H1 (cell line): ENCODE data around the gene NOS3. TPM values are rescaled to one million over a fixed set of nuclear protein-coding genes. Genes with fewer than 3 reads are reported as not detected.

Experiments
- CTCF ChIA-PET: fragments of 300-600 bp; sonication (Branson Sonifier 250); formaldehyde crosslinking; loops from one replicate; lab custom pipeline; 2021; ENCODE audit not compliant: partially characterized antibody; lab: Charles Lee
- POLR2A ChIA-PET: fragments of 300-600 bp; sonication (Branson Sonifier 250); formaldehyde crosslinking; loops from one replicate; lab custom pipeline; 2021; ENCODE audit warnings: inconsistent platforms; ENCODE audit not compliant: partially characterized antibody; lab: Charles Lee
- DNase-seq, 2 experiments: peaks; one replicate each; pipeline versions ENCODE4 v3.0.0 to v3.0.0-alpha.2; 2010 to 2022; ENCODE audit warnings: low spot score in 2 of 2, low read depth in 1 of 2, mixed read lengths in 1 of 2
- FAIRE-seq: peaks from 2 replicates; lab custom pipeline; 2011; peaks lifted over from hg19 to GRCh38; lab: Jason Lieb, UNC
- H2AFZ ChIP-seq: 2 replicates; pipeline ENCODE4 v1.8.1; 2012; ENCODE audit warnings: low read length, inconsistent platforms
- H2AK5ac ChIP-seq: 2 replicates; pipeline ENCODE4 v1.6.1; 2013; ENCODE audit warnings: low read depth, low read length
- H2BK120ac ChIP-seq: replicated peaks from 2 replicates; pipeline ENCODE3; 2013; ENCODE audit warnings: low read depth, low read length, inconsistent platforms
- H2BK12ac ChIP-seq: 2 replicates; pipeline ENCODE4 v1.6.1; 2013; ENCODE audit warnings: low read depth, low read length
- H2BK15ac ChIP-seq: 2 replicates; pipeline ENCODE4 v1.6.1; 2013; ENCODE audit warnings: low read length
- H2BK20ac ChIP-seq: 2 replicates; pipeline ENCODE4 v1.6.1; 2013; ENCODE audit warnings: low read length
- H2BK5ac ChIP-seq: 2 replicates; pipeline ENCODE4 v1.6.1; 2013; ENCODE audit warnings: low read depth, low read length
- H3K14ac ChIP-seq: 2 replicates; pipeline ENCODE4 v1.6.1; 2013; ENCODE audit warnings: inconsistent platforms; ENCODE audit not compliant: insufficient read length
- H3K18ac ChIP-seq: 2 replicates; pipeline ENCODE4 v1.6.1; 2013; ENCODE audit warnings: low read length; ENCODE audit errors: extremely low read depth
- H3K23ac ChIP-seq: 2 replicates; pipeline ENCODE4 v1.6.1; 2013; ENCODE audit warnings: inconsistent platforms; ENCODE audit not compliant: insufficient read length
- H3K23me2 ChIP-seq: 2 replicates; pipeline ENCODE4 v1.6.1; 2013; ENCODE audit warnings: low read depth, low read length
- H3K27ac ChIP-seq: 2 replicates; pipeline ENCODE4 v1.6.1; 2011; ENCODE audit warnings: low read depth, low read length, inconsistent platforms
- H3K27me3 ChIP-seq, 4 experiments: replicated peaks in 1 of 4; 1 replicate in 1 of 4; 2 replicates in 3 of 4; pipeline versions ENCODE4 v1.6.1 to v1.8.1; 2011 to 2013; ENCODE audit warnings: low read length in 3 of 4, mild to moderate bottlenecking in 3 of 4, inconsistent platforms in 2 of 4, mixed read lengths in 2 of 4, moderate library complexity in 1 of 4; ENCODE audit not compliant: control insufficient read depth in 3 of 4, insufficient read depth in 3 of 4; ENCODE audit errors: extremely low read depth in 1 of 4
- H3K36me3 ChIP-seq, 4 experiments: 2 replicates each; pipeline versions ENCODE4 v1.6.1 to v1.8.1; 2011 to 2013; ENCODE audit warnings: mild to moderate bottlenecking in 4 of 4, low read length in 3 of 4, moderate library complexity in 2 of 4, control low read depth in 1 of 4, inconsistent platforms in 1 of 4; ENCODE audit not compliant: insufficient read depth in 4 of 4, control insufficient read depth in 2 of 4
- H3K4ac ChIP-seq: replicated peaks from 2 replicates; pipeline ENCODE3; 2013; ENCODE audit warnings: low read length, low read depth, mixed read lengths, inconsistent platforms; ENCODE audit not compliant: insufficient read length
- H3K4me1 ChIP-seq, 4 experiments: replicated peaks in 1 of 4; 1 replicate in 1 of 4; 2 replicates in 3 of 4; pipeline versions ENCODE4 v1.6.1 to v1.8.1; 2011 to 2013; ENCODE audit warnings: low read length in 3 of 4, inconsistent platforms in 2 of 4, mixed read lengths in 1 of 4; ENCODE audit not compliant: insufficient read depth in 4 of 4, control insufficient read depth in 3 of 4
- H3K4me2 ChIP-seq, 2 experiments: 2 replicates each; pipeline versions ENCODE4 v1.6.1 to v1.8.1; 2011 to 2013; ENCODE audit warnings: low read depth in 2 of 2, low read length in 2 of 2, control low read depth in 1 of 2, inconsistent platforms in 1 of 2, mild to moderate bottlenecking in 1 of 2; ENCODE audit not compliant: insufficient read depth in 1 of 2
- H3K4me3 ChIP-seq, 4 experiments: fragments of 200-600, 300-600 bp in 1 of 4; sonication (generic), shearing (Covaris generic), sonication (Bioruptor Twin) in 1 of 4; 2 replicates each; pipeline versions ENCODE4 v1.5.1 to v1.8.1; 2011 to 2016; ENCODE audit warnings: low read length in 4 of 4, low read depth in 3 of 4, control low read depth in 2 of 4, inconsistent platforms in 2 of 4, mild to moderate bottlenecking in 2 of 4, mixed read lengths in 1 of 4, moderate library complexity in 1 of 4; ENCODE audit not compliant: insufficient read depth in 2 of 4; ENCODE audit errors: extremely low read depth in 1 of 4
- H3K56ac ChIP-seq: replicated peaks from 2 replicates; pipeline ENCODE3; 2013; ENCODE audit warnings: low read depth, mild to moderate bottlenecking, mixed read lengths, low read length, inconsistent platforms; ENCODE audit not compliant: insufficient read length
- H3K79me1 ChIP-seq: 2 replicates; pipeline ENCODE4 v1.6.1; 2013; ENCODE audit warnings: low read depth, low read length, control low read depth
- H3K79me2 ChIP-seq, 2 experiments: 2 replicates each; pipeline versions ENCODE4 v1.6.1 to v1.8.1; 2012 to 2013; ENCODE audit warnings: low read length in 2 of 2, mild to moderate bottlenecking in 2 of 2, inconsistent platforms in 1 of 2; ENCODE audit not compliant: insufficient read depth in 2 of 2, control insufficient read depth in 1 of 2
- H3K9ac ChIP-seq, 4 experiments: replicated peaks in 1 of 4; 1 replicate in 1 of 4; 2 replicates in 3 of 4; pipeline versions ENCODE4 v1.6.1 to v1.8.1; 2011 to 2013; ENCODE audit warnings: low read depth in 3 of 4, low read length in 3 of 4, control low read depth in 2 of 4, mild to moderate bottlenecking in 2 of 4, moderate library complexity in 2 of 4, inconsistent platforms in 1 of 4; ENCODE audit errors: extremely low read depth in 1 of 4
- H3K9me3 ChIP-seq, 2 experiments: 2 replicates each; pipeline versions ENCODE4 v1.6.1 to v1.8.1; 2012 to 2013; ENCODE audit warnings: mild to moderate bottlenecking in 2 of 2, moderate library complexity in 2 of 2, control low read depth in 1 of 2, inconsistent platforms in 1 of 2, low read depth in 1 of 2, low read length in 1 of 2, mixed read lengths in 1 of 2; ENCODE audit not compliant: insufficient read depth in 2 of 2
- H4K20me1 ChIP-seq, 2 experiments: replicated peaks in 1 of 2; 2 replicates each; pipeline versions ENCODE3 to v1.8.1; 2011 to 2013; ENCODE audit warnings: inconsistent platforms in 2 of 2, low read length in 2 of 2, mild to moderate bottlenecking in 1 of 2; ENCODE audit not compliant: insufficient read depth in 2 of 2, control insufficient read depth in 1 of 2
- H4K5ac ChIP-seq: 2 replicates; pipeline ENCODE4 v1.6.1; 2013; ENCODE audit warnings: low read length, low read depth, mixed read lengths, inconsistent platforms; ENCODE audit not compliant: insufficient read length
- H4K8ac ChIP-seq: 2 replicates; pipeline ENCODE4 v1.8.0; 2013; ENCODE audit warnings: mild to moderate bottlenecking, moderate library complexity, low read length, inconsistent platforms; ENCODE audit not compliant: insufficient read depth; ENCODE audit errors: extremely low read depth
- H4K91ac ChIP-seq: replicated peaks from 2 replicates; pipeline ENCODE3; 2013; ENCODE audit warnings: low read length, mixed read lengths, inconsistent platforms; ENCODE audit not compliant: insufficient read length
- CTCF ChIP-seq, 3 experiments: IDR thresholded peaks; 1 replicate in 2 of 3; 2 replicates in 1 of 3; pipeline versions ENCODE4 v1.5.1 to v1.6.1; 2011; ENCODE audit warnings: low read length in 3 of 3, mild to moderate bottlenecking in 3 of 3, inconsistent platforms in 2 of 3, low read depth in 1 of 3, moderate library complexity in 1 of 3; ENCODE audit not compliant: insufficient read depth in 1 of 3; ENCODE audit errors: control extremely low read depth in 1 of 3
- NRF1 ChIP-seq: IDR thresholded peaks from 2 replicates; pipeline ENCODE4 v1.6.1; 2011; ENCODE audit warnings: mild to moderate bottlenecking, low read depth, low read length, improper control_type of control experiment
- RAD21 ChIP-seq, 2 experiments: IDR thresholded peaks in 1 of 2; conservative IDR thresholded peaks in 1 of 2; 2 replicates each; pipeline ENCODE4 v1.6.1; 2011; ENCODE audit warnings: low read depth in 2 of 2, low read length in 2 of 2, improper control_type of control experiment in 1 of 2, inconsistent platforms in 1 of 2, mild to moderate bottlenecking in 1 of 2, moderate library complexity in 1 of 2
- RBBP5 ChIP-seq: IDR thresholded peaks from 2 replicates; pipeline ENCODE4 v1.7.1; 2012; ENCODE audit warnings: low read depth, mild to moderate bottlenecking, inconsistent platforms, low read length, moderate library complexity, borderline replicate concordance
- SIRT6 ChIP-seq: IDR thresholded peaks from one replicate; pipeline ENCODE4 v1.7.1; 2012; ENCODE audit warnings: low read length, inconsistent platforms
- SP4 ChIP-seq: IDR thresholded peaks from 2 replicates; pipeline ENCODE4 v1.6.1; 2012; ENCODE audit warnings: low read length, inconsistent platforms
- WGBS, 2 experiments: shearing (Covaris generic) in 1 of 2; methylation state at CpG; one replicate each; pipeline versions ENCODE4 v1.1.6 to v1.1.7; 2013 to 2015; ENCODE audit warnings: low lambda C conversion rate in 2 of 2, mixed read lengths in 2 of 2, inconsistent platforms in 1 of 2, low coverage in 1 of 2, missing lambda C conversion rate in 1 of 2; ENCODE audit not compliant: insufficient replicate concordance in 2 of 2, insufficient coverage in 1 of 2, insufficient read length in 1 of 2; ENCODE audit errors: extremely low coverage in 1 of 2, missing lambda C conversion rate in 1 of 2; 5-methylcytosine and 5-hydroxymethylcytosine counted together
- polyA plus RNA-seq, 7 experiments: library from polyadenylated mRNA; depleted of rRNA in 3 of 7; stranded (reverse) in 5 of 7; unstranded in 2 of 7; fragments of >200 nt in 5 of 7; fragments of 200-250 nt in 2 of 7; gene quantifications; 1 replicate in 5 of 7; 2 replicates in 1 of 7; 4 replicates in 1 of 7; pipeline versions ENCODE4 v1.2.1 to v1.2.3, GENCODE V29; 2011 to 2013; ENCODE audit warnings: missing spikeins in 2 of 7, mixed read lengths in 2 of 7
- total RNA-seq: library from RNA; stranded (reverse); fragmentation: NEBNext Ultra II Directional; extraction: Animal tissue kit (Norgen Biotek cat#: 25700); gene quantifications from 2 replicates; pipeline ENCODE4 v1.2.1, GENCODE V29; 2021

NOS3 gene
- total and polyA plus RNA-seq, 2 of the 8 experiments (the other 6 are each of a cell fraction or from before 2014, with no cell fraction given) = 4.4 to 16.2 TPM

DNA sequence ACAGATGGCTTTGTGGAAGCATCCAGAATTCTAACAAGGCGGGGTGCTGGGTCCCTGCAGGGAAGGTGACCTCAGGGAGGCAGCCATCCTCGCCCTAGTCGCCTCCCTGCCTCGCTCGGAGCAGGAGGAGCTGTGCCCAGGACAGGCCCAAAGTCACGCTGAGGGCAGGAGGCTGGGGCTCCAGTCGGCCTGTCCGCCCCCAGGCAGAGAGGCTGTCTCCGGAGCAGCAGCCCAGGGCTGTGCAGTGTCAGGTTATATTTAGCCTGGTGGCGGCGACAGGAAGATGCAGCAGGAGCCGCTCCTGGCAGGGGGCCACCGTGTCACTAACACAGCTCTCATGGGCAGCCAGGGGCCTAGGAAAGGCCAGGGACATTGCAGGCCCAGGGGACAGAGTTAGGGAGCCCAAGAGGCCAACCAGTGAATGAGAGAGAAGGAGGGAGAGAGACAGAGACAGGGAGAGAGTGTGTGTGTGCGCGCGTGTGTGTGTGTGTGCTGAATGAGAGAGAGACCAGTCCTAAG lies 26.2 kb upstream of the NOS3 start:
- H2BK5ac ChIP-seq = no peak overlapping the region
- H3K27ac ChIP-seq = no peak overlapping the region
- H4K91ac ChIP-seq = no peak overlapping the region
- H3K27me3 ChIP-seq = peaks cover 0 to 4% (median 0%) of the 10 kb centered on the region in 4 experiments; a peak in 2 of 7 replicates
- peak overlapping the region; percentile 81; the same call in 1 of the 2 replicates for H2BK15ac ChIP-seq
- H4K20me1 ChIP-seq = no peaks in the 10 kb centered on the region
- no peak overlapping the region; the same call in 1 of the 2 replicates for H2AK5ac ChIP-seq
- no peaks in the 10 kb centered on the region for H3K36me3 ChIP-seq
- POLR2A ChIA-PET = interaction anchor here (1.0 to 1.9 kb wide), 4 partner anchors 11 to 15 kb away, joined by 6 read pairs; no protein-coding TSS in a partner anchor
- H3K18ac ChIP-seq = no peak overlapping the region
- no peaks in the 10 kb centered on the region for H3K9me3 ChIP-seq
- CTCF ChIA-PET = interaction anchor here (0.8 to 27.0 kb wide), 19 partner anchors 1 to 186 kb away, joined by 3 to 797 read pairs (median 7); partner anchors contain the start of genes KCNH2 and NOS3
- H3K4me1 ChIP-seq = peaks cover 2 to 15% (median 12%) of the 10 kb centered on the region in 4 experiments
- no peak overlapping the region for H3K4me2 ChIP-seq
- no peak overlapping the region for H2BK12ac ChIP-seq
- H3K4me3 ChIP-seq = no peak overlapping the region
- FAIRE-seq (no peak), DNase-seq (no peak)
- H3K4ac ChIP-seq = no peak overlapping the region
- no peak overlapping the region for H4K5ac ChIP-seq
- H2BK120ac ChIP-seq = no peak overlapping the region
- H3K79me1 ChIP-seq = no peaks in the 10 kb centered on the region
- H3K23ac ChIP-seq = no peak overlapping the region
- no peaks in the 10 kb centered on the region; the same call in 1 of the 2 replicates for H3K23me2 ChIP-seq
- no peak overlapping the region for H3K9ac ChIP-seq
- TF ChIP-seq SIRT6 (no peak), RBBP5 (no peak), CTCF (IDR thresholded peaks at IDR 0.05; ENCODE audit: control extremely low read depth in 1 of 3, insufficient read depth in 1 of 3, low read depth in 1 of 3, low read length in 3 of 3) (peak in 2 of 3 experiments; percentile 23 to 31; a peak in 3 of 4 replicates), NRF1 (no peak), RAD21 (IDR thresholded peaks at IDR 0.05 in 1 of 2, conservative IDR thresholded peaks at IDR 0.05 in 1 of 2; ENCODE audit: low read depth in 2 of 2, low read length in 2 of 2) (peak in 1 of 2 experiments; percentile 17; a peak in 1 of 4 replicates), SP4 (no peak)
- WGBS, 2 experiments = 83% methylated on average over 16 of the region's 16 CpGs; no CpG with 5 or more reads in 1 of the 2 experiments
- H2AFZ ChIP-seq = no peak overlapping the region
- no peak overlapping the region for H3K14ac ChIP-seq
- H3K79me2 ChIP-seq = no peaks in the 10 kb centered on the region
- no peak overlapping the region for H2BK20ac ChIP-seq
- no peak overlapping the region for H3K56ac ChIP-seq
- H4K8ac ChIP-seq = no peak overlapping the region
